Testis (tissue), 2 donors: ENCODE results near the gene LEP.

Source experiments
- CTCF ChIP-seq, 3 experiments: fragments of 450-650 bp in 2 of 3; fragments of 200-600 bp in 1 of 3; sonication (generic) in 1 of 3; IDR thresholded peaks; one replicate each; pipeline ENCODE4 v1.5.1; 2016 to 2019; ENCODE audit warnings: antibody characterized with exemption in 3 of 3, mild to moderate bottlenecking in 2 of 3, moderate library complexity in 1 of 3
- POLR2A ChIP-seq: fragments of 450-650 bp; IDR thresholded peaks from one replicate; pipeline ENCODE4 v1.6.1; 2017; ENCODE audit warnings: antibody characterized with exemption, mild to moderate bottlenecking, moderate library complexity

GRCh38 chr7:128243273-128243672, 2.2 kb downstream of the LEP start:
- TF ChIP-seq POLR2A: no peak
- TF ChIP-seq CTCF (IDR thresholded peaks at IDR 0.05): no peak
